GM21526 (cell line): ENCODE measurements around the gene FAIM.
"Not testable (repeated sequence)": the region's sequence is repeated elsewhere in the genome, so short reads cannot be mapped to it uniquely, and the experiment has no call there.

Source experiments
- ATAC-seq: cut with Tn5 transposase; IDR thresholded peaks from one replicate; pipeline ENCODE4 v1.9.1; 2021; ENCODE audit warnings: moderate library complexity; ENCODE audit not compliant: unreplicated experiment, low FRiP score

FAIM gene

DNA sequence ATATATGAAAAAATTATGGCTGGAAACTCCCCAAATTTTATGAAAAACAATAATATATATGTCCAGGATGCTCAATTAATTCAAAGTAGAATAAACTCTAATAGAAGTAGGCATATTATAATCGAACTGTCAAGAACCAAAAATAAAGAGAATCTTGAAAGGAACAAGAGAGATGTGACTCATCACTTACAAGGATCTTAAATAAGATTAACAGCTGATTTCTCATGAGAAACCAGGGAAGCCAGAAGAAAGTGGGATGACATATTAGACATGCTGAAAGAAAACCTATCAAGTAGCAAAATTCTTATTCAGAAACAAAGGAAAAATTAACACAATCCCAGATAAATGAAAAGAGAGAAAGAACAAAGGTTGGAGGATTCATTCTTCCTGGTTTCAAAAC is 66.8 kb downstream of the FAIM start:
- no peak for ATAC-seq

GRCh38 chr3:138678086-138678485 is 69.5 kb downstream of the FAIM start:
- no peak for ATAC-seq

GRCh38 chr3:138678874-138679392 is 70.4 kb downstream of the FAIM start:
- ATAC-seq, result no peak

DNA sequence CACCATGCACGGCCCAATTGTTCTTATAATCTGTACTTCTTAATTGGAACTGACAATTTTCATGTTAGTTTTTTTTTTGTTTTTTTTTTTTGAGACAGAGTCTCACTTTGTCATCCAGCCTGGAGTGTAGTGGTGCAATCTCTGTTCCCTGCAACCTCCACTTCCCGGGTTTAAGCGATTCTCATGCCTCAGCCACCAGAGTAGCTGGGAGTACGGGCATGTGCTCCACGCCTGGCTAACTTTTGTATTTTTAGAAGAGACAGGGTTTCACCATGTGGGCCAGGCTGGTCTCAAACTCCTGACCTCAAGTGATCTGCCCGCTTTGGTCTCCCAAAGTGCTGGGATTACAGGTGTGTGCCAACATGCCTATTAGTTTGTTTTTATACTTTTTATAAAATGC is 72.4 kb downstream of the FAIM start:
- not testable (repeated sequence) for ATAC-seq

DNA sequence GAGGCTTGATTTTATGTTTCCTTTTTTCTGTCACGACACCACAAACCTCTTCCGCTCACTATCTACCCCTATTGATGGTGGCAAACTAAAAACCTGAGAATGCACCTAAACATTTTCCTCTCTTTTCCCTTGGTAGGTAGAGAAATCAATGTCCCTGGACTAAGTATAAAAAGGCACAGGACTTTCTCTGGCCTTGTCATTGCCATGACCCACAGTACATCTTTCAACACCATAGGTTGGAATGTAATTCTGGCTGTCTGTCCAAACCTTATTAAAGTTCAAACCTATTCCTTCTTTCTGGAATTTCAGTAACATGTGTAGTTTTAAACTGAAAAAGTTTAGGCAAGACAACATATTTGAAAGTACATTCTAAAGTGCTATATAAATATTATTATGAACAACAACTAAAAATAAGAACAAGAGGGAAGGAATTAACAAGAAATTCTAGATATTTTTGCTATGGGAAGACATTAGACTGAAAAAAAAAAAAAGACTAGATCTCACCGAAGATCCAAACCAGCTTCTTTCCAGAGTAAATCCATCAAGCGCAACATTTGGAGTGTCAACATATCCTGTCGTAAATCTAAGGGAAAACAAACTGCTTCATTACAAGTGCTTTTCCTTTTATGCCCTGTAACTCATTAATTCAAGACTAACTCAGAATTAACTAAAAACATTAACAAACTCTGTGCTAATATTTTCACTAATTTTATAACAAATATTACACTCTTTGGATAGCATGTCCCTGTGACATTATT is 73.1 kb downstream of the FAIM start:
- no peak for ATAC-seq

DNA sequence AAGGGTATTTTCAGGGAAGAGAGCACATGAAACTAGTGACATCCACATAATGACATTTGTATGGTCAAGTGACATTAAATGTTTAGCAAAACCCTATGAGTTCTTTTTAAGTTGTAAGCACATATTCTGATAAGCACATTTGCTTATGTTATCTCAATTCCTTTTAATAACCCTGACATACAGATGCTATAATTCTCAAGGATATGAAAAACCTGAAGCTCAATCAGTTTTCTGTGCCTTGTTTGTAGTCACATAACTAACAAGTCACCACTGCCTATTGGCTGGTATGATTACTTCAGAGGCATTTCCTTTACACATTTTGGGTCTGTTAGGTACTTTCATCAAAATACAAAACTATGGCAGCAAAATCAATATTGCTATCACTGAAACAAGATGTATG is 74.1 kb downstream of the FAIM start:
- ATAC-seq, result no peak
